Right renal pelvis (tissue), 4 donors: ENCODE results near the gene RAVER1. TPM values are rescaled to one million over a fixed set of nuclear protein-coding genes. Genes with fewer than 3 reads are reported as not detected.
A peak's percentile ranks its signal among the peaks of the same experiment; 100 is the strongest.
"Not testable (repeated sequence)": the region's sequence is repeated elsewhere in the genome, so short reads cannot be mapped to it uniquely, and the experiment has no call there.

Experiments
- DNase-seq, 4 donors: peaks; one replicate each; pipeline ENCODE4 v3.0.0-alpha.2; 2013; ENCODE audit warnings: low read depth in 4 of 4, low spot score in 3 of 4, missing footprints in 1 of 4
- polyA plus RNA-seq, 4 donors: library from polyadenylated mRNA; unstranded; fragments of 120-200 nt; gene quantifications; one replicate each; pipeline ENCODE4 v1.2.1, GENCODE V29; 2013; ENCODE audit not compliant: insufficient read length in 4 of 4

The RAVER1 gene
- polyA plus RNA-seq = 10 to 100 TPM; 27.3 to 40.6 (median 31.2) TPM

GRCh38 chr19:10332965-10333757 lies at the start of gene RAVER1:
Gene RAVER1 (minus strand): TSS chr19:10333529. CDS start chr19:10333507, 22 bp downstream.
- peak; percentile 93 to 96 (median 94) for DNase-seq

GRCh38 chr19:10383223-10383499 lies 49.8 kb upstream of the RAVER1 start:
- DNase-seq = not testable (repeated sequence)

- DNase-seq = peak; percentile 98
These were observed 47.2 kb upstream of the RAVER1 start, which contains the start of gene TYK2 for GRCh38 chr19:10380313-10381102. Gene TYK2 (minus strand): TSS chr19:10380572. CDS start chr19:10378406, 2,166 bp downstream.

GRCh38 chr19:10379880-10380312 lies 46.6 kb upstream of the RAVER1 start:
- no peak for DNase-seq

GRCh38 chr19:10378124-10378523 lies 44.8 kb upstream of the RAVER1 start:
- DNase-seq = no peak

- not testable (repeated sequence) for DNase-seq
These were observed 43.9 kb upstream of the RAVER1 start for GRCh38 chr19:10377140-10377640.

- no peak for DNase-seq
These were observed 41.6 kb upstream of the RAVER1 start for GRCh38 chr19:10374931-10375330.

- DNase-seq = no peak
These were observed 39.4 kb upstream of the RAVER1 start for GRCh38 chr19:10372690-10373089.

- DNase-seq = no peak
These were observed 34.9 kb upstream of the RAVER1 start for GRCh38 chr19:10368101-10368803.

- not testable (repeated sequence) for DNase-seq
These were observed 33.7 kb upstream of the RAVER1 start for GRCh38 chr19:10366950-10367512.

GRCh38 chr19:10365518-10365917 lies 32.2 kb upstream of the RAVER1 start:
- DNase-seq = no peak

- DNase-seq = no peak
These were observed 31.3 kb upstream of the RAVER1 start for GRCh38 chr19:10364644-10365043.

- no peak for DNase-seq
These were observed 30.5 kb upstream of the RAVER1 start for GRCh38 chr19:10363789-10364281.

GRCh38 chr19:10362259-10362658 lies 28.9 kb upstream of the RAVER1 start:
- DNase-seq = no peak

GRCh38 chr19:10361569-10362011 lies 28.3 kb upstream of the RAVER1 start:
- no peak for DNase-seq

GRCh38 chr19:10356431-10356830 lies 23.1 kb upstream of the RAVER1 start:
- no peak for DNase-seq

- peak in 1 of 4 donors; percentile 35 for DNase-seq
These were observed 20.6 kb upstream of the RAVER1 start for GRCh38 chr19:10353793-10354391.

GRCh38 chr19:10352764-10353671 lies 19.7 kb upstream of the RAVER1 start:
- DNase-seq = peak; percentile 44 to 73 (median 64)

- no peak for DNase-seq
These were observed 13.2 kb upstream of the RAVER1 start for GRCh38 chr19:10346509-10346908.
